ENCODE data around the gene EFNA2. TPM values are rescaled to one million over a fixed set of nuclear protein-coding genes. Genes with fewer than 3 reads are reported as not detected.

EFNA2 gene
- total and polyA plus RNA-seq, 5 experiments from 2014 or later: not detected

GRCh38 chr19:1256646-1257474 is 28.8 kb upstream of the EFNA2 start:
- H3K4me1 Mint-ChIP-seq: peaks cover 23 to 65% (median 58%) of the 10 kb centered on the region in 4 donors
- H3K36me3 Mint-ChIP-seq: peaks cover 0 to 32% (median 7%) of the 10 kb centered on the region in 3 donors
- H3K27ac Mint-ChIP-seq: peak overlapping the region in 8 of 10 donors; percentile 13 to 96 (median 87)
- H3K27me3 Mint-ChIP-seq: peaks cover 0 to 2% (median 0%) of the 10 kb centered on the region in 5 donors
- DNase-seq: no peak
- H3K4me3 Mint-ChIP-seq: peak overlapping the region in 6 of 10 donors; percentile 18 to 97 (median 60)
- POLR2A ChIA-PET: interaction anchor here (1.7 to 13.6 kb wide), 3 partner anchors 7 to 18 kb away, joined by 6 to 480 read pairs (median 30); partner anchors contain the start of genes CIRBP and FAM174C
- H3K9me3 Mint-ChIP-seq: no peaks in the 10 kb centered on the region
- ATAC-seq: no peak

DNA sequence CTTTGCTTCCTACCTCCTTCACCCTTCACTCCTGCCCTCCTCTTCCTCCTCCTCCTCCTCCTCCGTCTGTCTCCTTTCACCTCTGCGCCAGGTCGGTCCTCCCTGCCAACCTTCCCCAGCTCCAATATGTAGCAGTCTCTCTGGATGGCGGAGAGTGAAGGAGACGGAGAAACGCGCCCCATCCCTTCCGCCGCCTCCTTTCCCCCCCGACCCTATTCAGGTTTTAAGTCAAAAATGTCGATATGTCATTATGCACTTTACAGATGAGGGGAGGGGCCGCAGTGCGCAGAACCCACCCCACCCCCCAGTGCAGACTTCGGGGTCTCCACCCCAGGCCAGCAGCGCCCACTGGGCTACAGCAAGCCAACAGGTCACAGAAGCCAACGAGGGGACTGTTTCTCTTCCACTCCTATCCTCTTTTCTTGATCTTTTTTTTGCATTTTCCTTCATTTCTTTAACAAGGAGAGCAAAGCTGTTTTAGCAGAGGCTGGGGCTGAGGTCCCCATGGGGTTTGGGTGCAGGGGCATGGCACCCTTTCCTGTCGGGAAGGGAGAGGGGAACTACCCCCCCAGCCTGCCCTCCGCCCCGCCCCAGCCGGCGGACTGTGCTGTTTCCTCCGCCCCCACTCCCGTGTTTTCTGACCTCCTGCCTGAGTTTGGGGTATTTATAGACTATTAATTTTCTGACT is 28.1 kb upstream of the EFNA2 start:
- peak overlapping the region; percentile 75 to 99 (median 93) for H3K27ac Mint-ChIP-seq
- peaks cover 0 to 2% (median 0%) of the 10 kb centered on the region in 5 donors for H3K27me3 Mint-ChIP-seq
- peak overlapping the region in 9 of 10 donors; percentile 42 to 97 (median 66) for H3K4me3 Mint-ChIP-seq
- POLR2A ChIA-PET: interaction anchor here (1.1 to 13.6 kb wide), 4 partner anchors 7 to 127 kb away, joined by 3 to 480 read pairs (median 22); partner anchors contain the start of gene CIRBP
- H3K36me3 Mint-ChIP-seq: peaks cover 0 to 30% (median 7%) of the 10 kb centered on the region in 3 donors
- ATAC-seq (no peak), DNase-seq (no peak)
- H3K9me3 Mint-ChIP-seq: no peaks in the 10 kb centered on the region
- peaks cover 25 to 70% (median 64%) of the 10 kb centered on the region in 4 donors for H3K4me1 Mint-ChIP-seq

- Mint-ChIP-seq H3K27me3 (peaks cover 0 to 2% (median 0%) of the 10 kb centered on the region in 5 donors), H3K4me1 (peaks cover 27 to 74% (median 69%) of the 10 kb centered on the region in 4 donors), H3K4me3 (peak overlapping the region; percentile 59 to 97 (median 78)), H3K36me3 (peaks cover 0 to 30% (median 7%) of the 10 kb centered on the region in 3 donors), H3K9me3 (no peaks in the 10 kb centered on the region), H3K27ac (peak overlapping the region; percentile 63 to 99 (median 95))
- ATAC-seq: no peak
- no peak for DNase-seq
- POLR2A ChIA-PET: interaction anchor here (1.1 to 13.6 kb wide), 4 partner anchors 3 to 127 kb away, joined by 3 to 480 read pairs (median 246); partner anchors contain the start of genes CIRBP and MIDN
Measured at GRCh38 chr19:1258163-1258492, 27.5 kb upstream of the EFNA2 start.

- peak overlapping the region; percentile 92 to 99 (median 99) for H3K27ac Mint-ChIP-seq
- POLR2A ChIA-PET: interaction anchor here (0.7 to 13.6 kb wide), 7 partner anchors 4 to 191 kb away, joined by 3 to 480 read pairs (median 5); partner anchors contain the start of genes CIRBP, FAM174C and MIDN
- H3K4me3 Mint-ChIP-seq: peak overlapping the region; percentile 80 to 97 (median 88)
- ATAC-seq: peak in 1 of 2 donors; percentile 5
- no peaks in the 10 kb centered on the region for H3K9me3 Mint-ChIP-seq
- H3K4me1 Mint-ChIP-seq: peaks cover 27 to 72% (median 67%) of the 10 kb centered on the region in 4 donors
- DNase-seq: peak in 1 of 10 donors; percentile 78
- H3K27me3 Mint-ChIP-seq: peaks cover 0 to 2% (median 0%) of the 10 kb centered on the region in 5 donors
- H3K36me3 Mint-ChIP-seq: peaks cover 0 to 25% (median 7%) of the 10 kb centered on the region in 3 donors
Measured at GRCh38 chr19:1258707-1259205, 26.9 kb upstream of the EFNA2 start.

GRCh38 chr19:1259206-1259875 is 26.3 kb upstream of the EFNA2 start:
- Mint-ChIP-seq H3K36me3 (peaks cover 0 to 25% (median 7%) of the 10 kb centered on the region in 3 donors), H3K27ac (peak overlapping the region; percentile 92 to 99 (median 99)), H3K27me3 (peaks cover 0 to 2% (median 0%) of the 10 kb centered on the region in 5 donors), H3K4me3 (peak overlapping the region; percentile 80 to 97 (median 88)), H3K4me1 (peaks cover 27 to 72% (median 66%) of the 10 kb centered on the region in 4 donors), H3K9me3 (no peaks in the 10 kb centered on the region)
- ATAC-seq: peak; percentile 24 to 29
- POLR2A ChIA-PET: interaction anchor here (0.7 to 13.6 kb wide), 7 partner anchors 4 to 350 kb away, joined by 3 to 480 read pairs (median 5); partner anchors contain the start of genes CIRBP, FAM174C and MIDN
- peak; percentile 50 to 87 (median 69) for DNase-seq

DNA sequence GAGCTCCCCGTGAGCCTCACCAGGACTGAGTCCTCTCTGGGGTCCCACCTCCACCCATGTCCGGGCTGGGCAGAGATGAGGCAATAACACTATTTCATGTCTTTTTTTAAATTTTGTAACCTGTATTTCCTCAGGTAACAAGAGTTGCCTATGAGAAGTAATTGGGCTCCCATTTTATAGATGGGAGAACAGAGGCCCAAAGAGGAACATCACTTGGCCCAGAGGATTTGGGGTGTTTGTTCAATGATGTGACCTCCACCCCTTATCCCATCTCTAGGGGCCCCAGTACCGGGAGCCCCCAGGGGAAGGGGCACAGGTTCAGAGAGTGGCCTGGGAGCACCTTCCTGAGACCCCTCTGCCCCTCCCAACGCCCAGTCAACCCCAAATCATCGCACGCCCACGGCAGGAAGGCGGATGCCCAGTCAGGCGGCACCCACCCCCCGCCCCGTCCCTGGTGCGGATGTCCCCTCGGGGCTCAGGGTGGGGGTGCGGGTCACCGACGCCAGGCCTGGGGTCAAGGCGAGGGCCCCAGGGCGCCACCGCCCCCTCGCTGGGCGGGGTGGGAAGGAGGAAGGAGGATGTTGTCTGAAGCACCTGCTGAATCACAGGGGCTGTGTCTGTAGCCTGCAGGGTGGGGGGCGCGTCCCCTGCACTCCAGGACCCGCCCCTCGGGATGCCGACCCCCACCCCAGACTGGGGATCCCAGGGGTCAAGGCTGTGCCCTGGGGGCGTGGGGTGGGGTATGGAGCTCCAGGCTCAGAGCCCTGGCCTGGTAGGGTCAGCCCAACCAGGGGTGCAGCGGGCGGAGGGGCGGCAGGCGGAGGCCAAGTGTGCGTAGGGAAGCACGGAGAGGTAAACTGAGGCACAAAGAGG is 25.6 kb upstream of the EFNA2 start:
- H3K36me3 Mint-ChIP-seq: peaks cover 0 to 19% (median 7%) of the 10 kb centered on the region in 3 donors
- H3K27ac Mint-ChIP-seq: peak overlapping the region; percentile 92 to 99 (median 99)
- ATAC-seq: peak; percentile 13 to 24
- no peaks in the 10 kb centered on the region for H3K27me3 Mint-ChIP-seq
- peak in 6 of 10 donors; percentile 44 to 59 (median 47) for DNase-seq
- H3K4me3 Mint-ChIP-seq: peak overlapping the region; percentile 83 to 98 (median 89)
- peaks cover 25 to 71% (median 67%) of the 10 kb centered on the region in 4 donors for H3K4me1 Mint-ChIP-seq
- POLR2A ChIA-PET: interaction anchor here (0.5 to 13.6 kb wide), 8 partner anchors 4 to 351 kb away, joined by 3 to 594 read pairs (median 5); partner anchors contain the start of genes ATP5F1D, CBARP, CIRBP and FAM174C
- H3K9me3 Mint-ChIP-seq: no peaks in the 10 kb centered on the region

DNA sequence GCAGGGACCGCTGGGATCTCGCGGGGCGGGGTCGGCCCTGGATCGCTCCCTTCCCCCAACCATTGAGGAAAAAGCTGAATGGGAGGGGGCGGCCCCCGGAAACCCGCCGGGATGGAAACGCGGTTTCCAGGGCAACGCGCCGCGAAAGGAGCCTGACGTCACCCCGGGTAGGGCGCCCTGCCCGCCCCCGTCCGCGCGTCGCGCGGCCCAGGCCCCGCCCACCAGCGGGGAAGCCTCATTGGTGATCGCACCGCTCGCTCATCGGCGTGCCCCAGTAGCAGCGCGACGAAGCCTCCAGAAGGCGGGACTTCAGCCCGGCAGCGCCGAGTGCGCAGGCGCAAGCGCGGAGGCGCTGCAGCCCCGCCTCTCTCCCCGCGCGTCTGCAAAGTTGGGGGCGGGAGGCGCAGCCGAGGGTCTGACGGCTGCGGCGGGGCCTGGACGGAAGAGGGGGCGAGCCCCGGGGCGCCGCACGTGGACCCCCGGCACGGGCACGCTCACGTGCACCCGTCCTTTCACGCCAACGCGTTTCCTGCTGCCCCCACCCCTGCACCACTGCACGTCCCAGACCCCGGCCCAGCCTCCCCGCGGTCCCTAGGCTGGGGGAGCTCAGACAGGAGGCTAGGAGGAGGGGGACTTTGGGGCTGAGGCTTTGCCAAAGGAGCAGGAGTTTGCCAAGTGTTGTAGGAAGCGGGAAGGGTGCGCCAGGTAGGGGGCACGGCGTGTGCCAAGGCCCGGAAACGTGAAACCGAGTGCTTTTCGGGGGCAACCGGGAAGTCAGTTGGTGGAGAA is 24.7 kb upstream of the EFNA2 start:
- H3K9me3 Mint-ChIP-seq: no peaks in the 10 kb centered on the region
- DNase-seq (peak; percentile 91 to 99 (median 98)), ATAC-seq (peak; percentile 71 to 83)
- H3K4me3 Mint-ChIP-seq: peak overlapping the region; percentile 86 to 98 (median 90)
- H3K27me3 Mint-ChIP-seq: no peaks in the 10 kb centered on the region
- POLR2A ChIA-PET: interaction anchor here (0.5 to 13.6 kb wide), 5 partner anchors 3 to 74 kb away, joined by 4 to 594 read pairs (median 480); partner anchors contain the start of genes ATP5F1D, CBARP, CIRBP and FAM174C
- H3K27ac Mint-ChIP-seq: peak overlapping the region; percentile 86 to 100 (median 99)
- H3K36me3 Mint-ChIP-seq: peaks cover 0 to 17% (median 7%) of the 10 kb centered on the region in 3 donors
- H3K4me1 Mint-ChIP-seq: peaks cover 29 to 73% (median 69%) of the 10 kb centered on the region in 4 donors

GRCh38 chr19:1261538-1261797 is 24.2 kb upstream of the EFNA2 start:
- peak overlapping the region; percentile 86 to 98 (median 90) for H3K4me3 Mint-ChIP-seq
- POLR2A ChIA-PET: interaction anchor here (1.1 to 13.6 kb wide), 4 partner anchors 3 to 194 kb away, joined by 5 to 594 read pairs (median 480); partner anchors contain the start of genes ARHGAP45, ATP5F1D, CBARP and CIRBP
- H3K9me3 Mint-ChIP-seq: no peaks in the 10 kb centered on the region
- DNase-seq (no peak), ATAC-seq (peak in 1 of 2 donors; percentile 5)
- peaks cover 31 to 69% (median 68%) of the 10 kb centered on the region in 4 donors for H3K4me1 Mint-ChIP-seq
- peak overlapping the region; percentile 86 to 100 (median 99) for H3K27ac Mint-ChIP-seq
- H3K27me3 Mint-ChIP-seq: no peaks in the 10 kb centered on the region
- H3K36me3 Mint-ChIP-seq: peaks cover 0 to 12% (median 7%) of the 10 kb centered on the region in 3 donors

DNA sequence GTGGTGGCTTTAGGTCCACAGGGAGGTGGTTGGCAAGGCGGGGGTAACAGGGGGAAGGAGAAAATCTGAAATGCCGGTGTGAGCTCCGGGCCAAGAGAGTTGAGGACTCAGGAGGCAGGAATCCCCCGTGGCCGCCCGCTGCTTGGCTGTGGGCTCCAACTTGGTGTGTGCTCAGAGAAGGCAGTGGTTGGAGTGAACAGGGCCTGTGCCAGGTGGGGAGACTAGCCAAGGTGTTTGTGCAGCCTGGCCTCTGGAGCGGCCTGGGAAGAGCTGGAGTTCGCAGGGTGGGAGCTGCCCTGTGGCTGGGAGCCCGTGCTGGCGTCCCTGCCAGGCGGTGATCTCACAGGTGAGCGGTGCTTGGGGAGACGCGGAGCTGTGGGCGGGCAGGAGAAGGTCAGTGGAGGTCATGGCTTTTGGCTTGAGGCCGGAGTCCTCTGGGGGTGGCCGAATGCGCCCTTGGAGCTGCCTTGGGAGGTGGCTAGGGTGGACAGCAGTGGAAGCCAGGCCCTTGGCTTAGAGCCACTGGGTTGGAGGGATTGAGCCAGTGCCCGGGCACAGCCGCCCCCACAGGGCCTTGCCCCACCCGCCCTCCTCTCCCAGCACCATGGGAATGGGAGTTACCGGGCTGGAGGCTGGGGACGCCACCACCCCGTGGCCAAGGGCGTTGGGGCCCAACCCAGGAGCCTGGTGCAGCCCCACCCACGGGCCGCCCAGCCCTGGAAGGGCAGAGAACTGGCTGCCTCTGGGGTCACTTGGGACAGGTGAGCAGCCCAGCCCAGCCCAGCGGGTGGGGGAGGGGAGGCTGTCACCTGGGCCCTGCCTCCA is 23.7 kb upstream of the EFNA2 start:
- Mint-ChIP-seq H3K9me3 (no peaks in the 10 kb centered on the region), H3K4me1 (peaks cover 31 to 69% (median 66%) of the 10 kb centered on the region in 4 donors), H3K27me3 (no peaks in the 10 kb centered on the region), H3K4me3 (peak overlapping the region; percentile 86 to 98 (median 90)), H3K36me3 (peaks cover 0 to 9% (median 7%) of the 10 kb centered on the region in 3 donors), H3K27ac (peak overlapping the region; percentile 86 to 100 (median 99))
- POLR2A ChIA-PET: interaction anchor here (0.8 to 13.6 kb wide), 5 partner anchors 2 to 195 kb away, joined by 5 to 594 read pairs (median 480); partner anchors contain the start of genes ARHGAP45, ATP5F1D, CBARP and CIRBP
- ATAC-seq: no peak
- peak in 5 of 10 donors; percentile 35 to 61 (median 41) for DNase-seq
